Measurements from ENCODE around the gene AKR1D1.
A peak's percentile ranks its signal among the peaks of the same experiment; 100 is the strongest.

Gene AKR1D1

GRCh38 chr7:138161600-138162081, 85.4 kb downstream of the AKR1D1 start:
- TF ChIP-seq, protein P1, sequence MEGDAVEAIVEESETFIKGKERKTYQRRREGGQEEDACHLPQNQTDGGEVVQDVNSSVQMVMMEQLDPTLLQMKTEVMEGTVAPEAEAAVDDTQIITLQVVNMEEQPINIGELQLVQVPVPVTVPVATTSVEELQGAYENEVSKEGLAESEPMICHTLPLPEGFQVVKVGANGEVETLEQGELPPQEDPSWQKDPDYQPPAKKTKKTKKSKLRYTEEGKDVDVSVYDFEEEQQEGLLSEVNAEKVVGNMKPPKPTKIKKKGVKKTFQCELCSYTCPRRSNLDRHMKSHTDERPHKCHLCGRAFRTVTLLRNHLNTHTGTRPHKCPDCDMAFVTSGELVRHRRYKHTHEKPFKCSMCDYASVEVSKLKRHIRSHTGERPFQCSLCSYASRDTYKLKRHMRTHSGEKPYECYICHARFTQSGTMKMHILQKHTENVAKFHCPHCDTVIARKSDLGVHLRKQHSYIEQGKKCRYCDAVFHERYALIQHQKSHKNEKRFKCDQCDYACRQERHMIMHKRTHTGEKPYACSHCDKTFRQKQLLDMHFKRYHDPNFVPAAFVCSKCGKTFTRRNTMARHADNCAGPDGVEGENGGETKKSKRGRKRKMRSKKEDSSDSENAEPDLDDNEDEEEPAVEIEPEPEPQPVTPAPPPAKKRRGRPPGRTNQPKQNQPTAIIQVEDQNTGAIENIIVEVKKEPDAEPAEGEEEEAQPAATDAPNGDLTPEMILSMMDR (IDR thresholded peaks at IDR 0.05; ENCODE audit: borderline replicate concordance, control extremely low read depth, extremely low read depth, insufficient read depth, missing control alignments), result peak; percentile 55
- in situ Hi-C loops (cut with MboI; ENCODE audit: low sequenced_read_pairs, unreplicated experiment), result no loop called here
- DNase-seq (ENCODE audit: low spot score), result peak; percentile 86

- TF ChIP-seq, protein P1 (IDR thresholded peaks at IDR 0.05; ENCODE audit: borderline replicate concordance, control extremely low read depth, extremely low read depth, insufficient read depth, missing control alignments), result no peak
- DNase-seq (ENCODE audit: low spot score), result no peak
- in situ Hi-C loops (cut with MboI; ENCODE audit: low sequenced_read_pairs, unreplicated experiment), result no loop called here
These were observed 86.0 kb downstream of the AKR1D1 start for GRCh38 chr7:138162236-138162635.

- DNase-seq (ENCODE audit: low spot score), result no peak
- in situ Hi-C loops (cut with MboI; ENCODE audit: low sequenced_read_pairs, unreplicated experiment), result no loop called here
- TF ChIP-seq, protein P1 (IDR thresholded peaks at IDR 0.05; ENCODE audit: borderline replicate concordance, control extremely low read depth, extremely low read depth, insufficient read depth, missing control alignments), result no peak
These were observed 87.5 kb downstream of the AKR1D1 start for GRCh38 chr7:138163800-138164199.

GRCh38 chr7:138164804-138165203, 88.5 kb downstream of the AKR1D1 start:
- in situ Hi-C loops (cut with MboI; ENCODE audit: low sequenced_read_pairs, unreplicated experiment), result no loop called here
- TF ChIP-seq, protein P1 (IDR thresholded peaks at IDR 0.05; ENCODE audit: borderline replicate concordance, control extremely low read depth, extremely low read depth, insufficient read depth, missing control alignments), result no peak
- no peak for DNase-seq (ENCODE audit: low spot score)

GRCh38 chr7:138166681-138167080, 90.4 kb downstream of the AKR1D1 start:
- TF ChIP-seq, protein P1 (IDR thresholded peaks at IDR 0.05; ENCODE audit: borderline replicate concordance, control extremely low read depth, extremely low read depth, insufficient read depth, missing control alignments), result no peak
- in situ Hi-C loops (cut with MboI; ENCODE audit: low sequenced_read_pairs, unreplicated experiment), result no loop called here
- no peak for DNase-seq (ENCODE audit: low spot score)

DNA sequence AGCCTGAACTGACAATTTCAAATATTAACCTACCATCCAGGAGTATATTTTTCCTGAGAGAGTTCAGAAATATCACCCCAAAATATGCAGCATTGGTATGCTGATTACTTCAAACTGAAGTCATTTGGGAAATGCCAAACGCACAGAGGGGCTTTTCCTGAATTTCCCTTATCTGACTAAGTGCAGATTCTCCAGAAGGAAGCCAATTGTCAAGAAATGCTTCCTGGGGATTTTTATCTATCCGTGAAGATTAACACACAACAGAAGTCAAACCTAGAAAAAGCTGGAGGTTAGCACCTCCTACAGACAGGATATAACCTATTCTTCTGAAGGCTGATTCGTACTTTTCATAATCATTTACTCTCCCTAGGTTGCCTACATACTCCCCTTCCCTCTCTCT, 91.0 kb downstream of the AKR1D1 start:
- DNase-seq (ENCODE audit: low spot score), result no peak
- in situ Hi-C loops (cut with MboI; ENCODE audit: low sequenced_read_pairs, unreplicated experiment), result no loop called here
- TF ChIP-seq, protein P1 (IDR thresholded peaks at IDR 0.05; ENCODE audit: borderline replicate concordance, control extremely low read depth, extremely low read depth, insufficient read depth, missing control alignments), result no peak

Data from GM13976 (cell line).